ENCODE measurements around the gene PI4K2A.

DNA sequence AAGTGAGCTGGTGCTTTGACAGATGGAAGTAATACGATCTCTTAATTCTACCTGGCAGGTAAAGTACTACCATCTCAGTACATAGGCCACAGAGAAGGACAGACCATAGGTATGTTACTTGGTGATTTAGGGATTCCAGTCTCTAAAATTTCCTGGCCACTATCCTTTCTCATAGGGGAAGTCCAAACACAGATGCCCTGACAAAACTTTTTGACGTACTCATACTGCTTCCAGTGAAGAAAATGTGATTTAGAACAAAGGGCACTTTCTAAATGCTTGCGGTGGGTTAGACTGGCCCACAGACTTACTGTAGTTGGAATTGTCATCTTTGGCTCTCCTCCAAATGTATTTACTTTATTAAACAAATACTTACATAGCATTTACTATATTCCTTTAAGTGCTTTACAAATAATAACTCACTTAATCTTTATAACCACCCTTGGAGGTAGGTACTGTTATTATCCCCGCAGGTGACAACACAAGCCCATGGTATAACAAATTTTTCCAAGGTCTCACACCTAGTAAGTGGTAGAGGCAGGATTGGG is 3.0 kb downstream of the PI4K2A start:
- TF ChIP-seq POLR2AphosphoS5 (IDR thresholded peaks at IDR 0.05; ENCODE audit: low read depth, low read length), result no peak
- TF ChIP-seq POLR2A (IDR thresholded peaks at IDR 0.05; ENCODE audit: low read depth, low read length), result no peak
